HG03175 (cell line): ENCODE measurements around the gene OR10K1.
"Not testable (repeated sequence)": the region's sequence is repeated elsewhere in the genome, so short reads cannot be mapped to it uniquely, and the experiment has no call there.

ENCODE experiments used
- ATAC-seq: cut with Tn5 transposase; IDR thresholded peaks from one replicate; pipeline ENCODE4 v1.9.1; 2021; ENCODE audit warnings: mild to moderate bottlenecking, moderate library complexity; ENCODE audit not compliant: unreplicated experiment

Gene OR10K1

GRCh38 chr1:158461534-158461933, at the start of gene OR10K1:
Gene OR10K1, plus strand, starts transcription at chr1:158461834. Its CDS starts 3,728 bp downstream, at chr1:158465562.
- no peak for ATAC-seq

DNA sequence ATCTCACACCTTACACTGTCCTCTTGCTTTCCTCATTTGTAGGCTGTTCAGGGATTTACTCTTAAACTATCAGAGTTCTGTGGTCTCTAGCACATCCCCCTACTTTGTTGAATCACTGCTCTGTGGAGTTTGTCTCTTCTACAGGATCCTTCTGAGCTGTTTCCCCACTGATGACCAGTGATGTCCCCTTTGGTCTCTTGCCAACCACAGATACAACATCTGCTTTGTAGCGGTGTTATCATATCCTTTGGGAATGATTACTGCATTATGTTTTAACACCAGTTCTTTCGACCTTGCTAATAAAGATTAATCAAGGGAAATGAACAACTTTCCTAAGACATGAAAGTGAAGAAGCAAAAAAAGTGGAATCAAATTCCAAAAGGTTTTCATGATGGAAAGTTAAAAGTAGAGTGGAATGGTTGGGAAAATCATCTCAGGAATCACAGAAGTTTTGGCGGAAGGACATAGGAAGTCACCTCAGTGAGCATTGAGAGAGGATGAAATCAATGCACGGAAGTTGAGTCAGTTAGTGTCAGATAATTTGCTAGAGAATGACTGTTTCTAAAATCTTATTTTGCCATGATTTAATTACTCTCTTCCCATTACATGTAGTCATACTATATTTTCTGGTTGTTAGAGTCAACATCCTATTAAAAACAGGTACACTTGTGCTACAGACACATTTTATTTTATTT, 46.8 kb upstream of the OR10K1 start:
- no peak for ATAC-seq

DNA sequence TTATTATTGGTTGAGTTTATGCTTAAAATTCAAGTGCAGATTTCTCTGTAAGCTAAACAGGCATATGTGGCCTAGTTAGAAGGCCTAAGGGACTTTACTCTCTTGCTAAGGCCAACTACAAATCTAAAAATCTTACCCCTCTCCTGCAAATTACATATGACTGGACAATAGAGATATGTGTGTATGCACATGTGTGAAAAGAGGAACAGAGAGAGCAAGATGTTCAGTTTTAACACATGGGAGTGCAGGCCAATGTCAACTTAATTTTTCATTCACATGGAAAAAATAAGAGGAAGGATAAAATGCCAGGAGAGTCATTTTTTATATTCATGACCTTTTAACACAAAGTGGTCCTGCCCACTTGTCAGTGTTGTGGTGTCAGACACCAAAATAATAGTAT, 44.0 kb upstream of the OR10K1 start:
- no peak for ATAC-seq

GRCh38 chr1:158422212-158422611, 39.4 kb upstream of the OR10K1 start:
- no peak for ATAC-seq

DNA sequence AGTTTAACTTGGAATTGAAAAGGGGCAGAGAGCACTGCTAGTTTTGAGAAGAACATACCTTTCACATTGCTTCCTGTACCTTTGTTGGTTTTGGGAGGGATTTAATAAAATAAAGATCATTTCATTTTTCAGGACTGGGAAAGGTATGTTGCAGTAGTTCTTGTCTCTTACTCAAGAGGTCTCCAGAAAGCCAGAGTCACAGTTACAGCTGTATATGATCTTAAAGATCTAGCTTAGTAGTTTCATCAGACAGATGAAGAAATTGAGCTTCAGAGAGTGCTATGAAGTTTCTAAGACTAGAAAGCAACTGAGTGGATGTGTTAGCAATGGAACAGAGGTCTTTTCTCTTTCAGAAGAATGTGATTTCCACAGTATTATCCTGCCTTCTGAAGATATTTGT, 36.6 kb upstream of the OR10K1 start:
- ATAC-seq, result no peak

DNA sequence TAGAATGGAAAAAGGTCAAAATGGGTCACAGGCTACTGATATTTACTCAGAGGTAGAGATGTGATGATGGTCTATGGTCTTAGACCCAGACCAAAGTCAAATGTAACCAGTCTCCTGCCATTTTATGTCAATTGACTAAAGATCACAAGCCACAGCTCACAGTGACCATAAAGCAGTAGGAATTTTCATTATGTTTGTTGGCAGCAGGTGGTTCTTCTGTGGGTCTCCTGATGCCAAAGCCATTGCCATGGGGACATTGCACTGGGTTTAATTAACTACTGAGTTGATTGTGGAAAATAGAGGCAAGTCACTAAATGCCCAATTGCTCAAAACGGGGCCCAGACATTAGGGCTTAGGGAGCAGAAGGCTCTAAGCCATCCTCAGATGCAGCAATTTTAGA, 35.5 kb upstream of the OR10K1 start, which contains the start of gene OR10K2:
OR10K2 (minus strand) TSS at position 101 of the 400 bp plus-strand sequence. CDS start 5,371 bp downstream, outside the sequence.
- ATAC-seq, result no peak

GRCh38 chr1:158430163-158430562, 31.5 kb upstream of the OR10K1 start:
- ATAC-seq, result not testable (repeated sequence)

DNA sequence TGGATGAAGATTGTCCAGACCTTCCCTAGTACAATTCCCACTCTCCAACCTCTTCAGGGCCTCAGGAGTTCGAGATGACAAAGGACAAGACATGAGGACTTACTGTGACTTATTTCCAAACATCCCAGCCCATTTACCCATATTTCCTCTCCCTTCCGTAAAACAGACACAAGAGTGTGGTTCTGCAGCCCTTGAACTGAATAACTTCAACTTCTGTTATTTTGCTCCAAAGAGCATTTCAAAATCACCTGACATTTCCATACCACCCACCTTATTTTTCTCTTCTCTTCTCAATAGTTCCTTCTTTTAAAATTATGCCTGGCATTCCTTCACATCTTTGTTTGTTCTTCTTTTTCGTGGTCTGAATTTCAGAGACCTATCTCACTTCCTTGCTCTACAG, 26.9 kb upstream of the OR10K1 start:
- no peak for ATAC-seq

DNA sequence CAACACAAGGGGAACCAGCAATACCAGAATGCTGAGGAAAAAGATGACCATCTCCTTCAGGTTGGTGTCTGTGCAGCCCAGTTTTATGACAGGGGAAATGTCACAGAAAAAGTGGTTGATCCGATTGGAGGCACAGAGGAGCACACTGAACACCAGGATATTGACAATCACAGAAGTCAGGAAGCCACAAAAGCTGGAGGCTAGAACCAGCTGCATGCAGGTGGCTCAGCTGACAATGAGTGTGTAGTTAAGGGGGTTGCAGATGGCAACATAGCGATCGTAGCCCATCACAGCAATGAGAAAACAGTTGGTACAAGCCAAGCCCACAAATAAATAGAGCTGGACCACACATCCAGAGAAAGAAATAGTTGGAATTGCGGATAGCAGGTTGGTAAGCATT, 16.3 kb upstream of the OR10K1 start:
- no peak for ATAC-seq

DNA sequence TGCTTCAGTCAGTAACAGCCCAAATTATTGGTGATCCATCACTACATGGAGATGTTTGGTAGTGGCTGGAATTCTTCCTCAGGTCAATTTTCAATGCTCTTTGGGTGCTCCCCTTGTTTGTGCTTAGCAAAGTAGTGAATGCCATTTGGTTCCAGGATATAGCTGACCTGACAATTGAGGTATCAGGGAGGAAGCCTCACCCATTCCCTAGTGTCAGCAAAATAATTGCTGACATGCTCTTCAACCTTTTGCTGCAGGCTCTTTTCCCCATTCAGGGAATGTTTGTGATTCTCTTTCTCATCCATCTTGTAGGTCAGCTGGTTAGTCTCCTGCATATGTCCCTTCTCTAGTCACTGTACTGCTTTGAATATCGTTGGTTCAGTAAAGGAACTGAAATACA, 7.1 kb upstream of the OR10K1 start:
- no peak for ATAC-seq

- ATAC-seq, result no peak
Measured at GRCh38 chr1:158457246-158457645, 4.4 kb upstream of the OR10K1 start.

- ATAC-seq, result no peak
Measured at GRCh38 chr1:158458263-158458662, 3.4 kb upstream of the OR10K1 start.

- no peak for ATAC-seq
Measured at GRCh38 chr1:158471920-158472319, 10.3 kb downstream of the OR10K1 start, which contains the start of gene OR10R2. Gene OR10R2, plus strand, starts transcription at chr1:158472220. Its CDS starts 106 bp downstream, at chr1:158472326.

DNA sequence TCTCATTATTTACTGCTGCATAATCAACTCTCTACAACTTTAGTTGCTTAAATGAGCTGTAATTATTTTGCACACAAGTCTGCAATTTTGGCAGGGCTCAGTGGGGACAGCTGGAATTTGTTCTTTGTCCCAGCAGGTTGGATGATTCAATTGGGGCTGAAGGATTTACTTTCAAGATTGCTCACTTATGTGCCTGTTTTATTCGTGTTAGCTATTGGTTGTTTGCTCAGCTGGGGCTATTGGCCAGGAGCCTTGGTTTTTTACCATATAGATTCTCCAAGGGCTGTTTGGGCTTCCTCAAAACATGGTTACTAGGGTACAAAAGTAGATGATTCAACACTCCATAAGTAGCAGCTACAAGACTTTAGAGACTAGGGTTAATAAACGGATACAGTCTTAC, 23.8 kb downstream of the OR10K1 start:
- no peak for ATAC-seq

DNA sequence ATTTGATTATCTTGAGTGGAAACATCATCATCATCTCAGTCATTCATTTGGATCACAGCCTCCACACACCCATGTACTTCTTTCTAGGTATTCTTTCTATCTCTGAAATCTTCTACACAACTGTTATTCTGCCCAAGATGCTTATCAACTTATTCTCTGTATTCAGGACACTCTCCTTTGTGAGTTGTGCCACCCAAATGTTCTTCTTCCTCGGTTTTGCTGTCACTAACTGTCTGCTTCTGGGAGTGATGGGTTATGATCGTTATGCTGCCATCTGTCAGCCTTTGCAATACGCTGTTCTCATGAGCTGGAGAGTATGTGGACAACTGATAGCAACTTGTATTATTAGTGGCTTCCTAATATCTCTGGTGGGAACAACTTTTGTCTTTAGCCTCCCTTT, 29.7 kb downstream of the OR10K1 start:
- ATAC-seq, result no peak

- ATAC-seq, result no peak
Measured at GRCh38 chr1:158493054-158493453, 31.4 kb downstream of the OR10K1 start.

DNA sequence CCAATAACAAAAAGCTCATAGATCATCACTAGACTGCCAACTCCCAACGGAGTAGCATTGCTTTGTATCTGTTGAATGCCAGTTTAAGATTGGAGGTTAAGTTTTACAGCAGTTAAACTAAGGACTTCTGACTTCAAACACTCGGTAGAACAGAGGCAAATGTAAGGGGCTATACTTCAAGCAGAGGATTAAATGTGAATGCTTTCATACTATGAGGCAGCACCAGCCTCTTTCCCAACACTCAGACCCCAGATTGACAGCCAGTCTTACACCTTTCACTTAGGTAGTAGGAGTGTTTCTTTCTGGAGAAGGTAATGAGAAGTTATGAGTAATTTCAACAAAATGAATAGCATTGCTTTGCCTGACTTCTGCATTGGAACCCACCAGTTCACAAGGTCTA, 33.2 kb downstream of the OR10K1 start:
- ATAC-seq, result no peak

- no peak for ATAC-seq
Measured at GRCh38 chr1:158496374-158496773, 34.7 kb downstream of the OR10K1 start.

GRCh38 chr1:158506369-158506987, 44.8 kb downstream of the OR10K1 start:
- ATAC-seq, result no peak

- ATAC-seq, result no peak
Measured at GRCh38 chr1:158507511-158507910, 45.9 kb downstream of the OR10K1 start.

GRCh38 chr1:158509471-158510156, 48.0 kb downstream of the OR10K1 start:
- ATAC-seq, result no peak

DNA sequence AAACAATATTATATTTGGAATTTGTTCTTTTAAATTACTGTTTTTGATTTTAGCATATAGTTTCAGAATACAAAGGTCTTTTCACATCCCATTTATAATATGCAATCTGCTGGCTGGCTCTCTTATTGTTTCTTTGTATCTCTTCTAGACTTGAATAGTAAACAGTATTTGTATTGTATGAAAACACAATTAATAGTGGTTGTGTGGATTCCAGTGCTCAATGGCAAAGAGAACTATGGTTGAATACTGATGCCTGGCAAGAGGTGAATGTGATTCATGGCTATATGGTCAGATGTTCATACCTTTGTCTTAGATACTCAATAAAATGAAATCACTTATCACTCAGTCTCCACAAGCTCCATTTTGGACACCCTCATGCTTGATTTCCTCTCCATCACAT, 55.3 kb downstream of the OR10K1 start:
- ATAC-seq, result no peak
